C4-2B (cell line): ENCODE data around the gene KHDC4.

Experiments
- CTCF ChIP-seq: fragments of 450-650 bp; conservative IDR thresholded peaks from 2 replicates; pipeline ENCODE4 v1.5.1; 2017; ENCODE audit warnings: mild to moderate bottlenecking
- ZFX ChIP-seq: fragments of 450-650 bp; IDR thresholded peaks from 2 replicates; pipeline ENCODE4 v1.6.1; 2017

DNA sequence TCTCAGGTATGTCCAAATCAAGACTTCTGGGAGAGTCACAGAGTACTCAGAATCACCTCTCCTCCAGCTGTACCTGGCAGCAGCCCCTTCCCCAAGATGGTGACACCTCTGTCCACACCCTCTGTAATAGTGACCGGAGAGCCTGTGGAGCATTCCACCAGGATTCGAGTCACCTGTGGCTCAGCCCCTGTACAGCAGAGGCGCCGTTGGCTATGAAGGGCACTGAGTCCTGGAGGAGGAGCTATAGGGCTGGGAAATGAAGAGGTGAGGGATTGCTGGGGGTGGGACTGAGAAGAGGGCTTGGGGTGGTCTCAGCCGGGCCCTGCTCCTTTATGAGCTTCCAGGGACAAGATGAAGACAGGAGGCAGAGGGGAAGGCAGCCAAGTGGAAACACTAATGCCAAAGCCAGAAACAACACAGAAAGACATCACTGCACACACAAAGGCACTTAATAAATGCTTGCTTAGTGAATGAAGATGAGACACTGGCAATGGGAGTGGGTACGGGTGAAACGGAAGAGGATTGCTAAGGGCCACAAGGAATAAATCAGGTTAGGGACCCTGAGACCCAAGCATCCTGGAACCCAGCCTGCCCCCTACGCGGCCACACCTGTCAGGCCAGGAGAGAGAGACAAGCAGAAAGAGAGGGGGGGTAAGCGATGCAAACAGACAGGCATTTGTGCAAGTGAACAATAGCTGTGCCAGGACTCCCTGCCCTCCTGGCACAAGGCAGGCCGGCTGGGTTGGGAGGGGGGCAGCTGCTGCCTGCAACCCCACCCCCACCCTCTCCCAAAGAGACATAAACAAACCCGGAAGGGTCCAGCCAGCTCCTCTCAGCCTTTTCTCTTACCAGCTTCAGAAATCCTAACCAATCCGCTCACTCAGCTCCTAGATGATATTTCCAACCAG lies 40.2 kb upstream of the KHDC4 start:
- TF ChIP-seq CTCF (no peak), ZFX (no peak)
